Prostate gland (tissue), 2 donors: Measurements from ENCODE around the gene PPP1R13L. TPM values are rescaled to one million over a fixed set of nuclear protein-coding genes. Genes with fewer than 3 reads are reported as not detected.

Source experiments
- DNase-seq: peaks from one replicate; pipeline ENCODE4 v3.0.0-alpha.2; 2019; ENCODE audit warnings: low spot score
- H3K27ac ChIP-seq, 2 donors: fragments of 200-600 bp; sonication (generic); 2 replicates each; pipeline ENCODE4 v1.5.1; 2017 to 2019
- H3K27me3 ChIP-seq: fragments of 200-600 bp; sonication (generic); replicated peaks from 2 replicates; pipeline ENCODE4 v1.5.1; 2019; ENCODE audit not compliant: insufficient read depth
- H3K36me3 ChIP-seq, 2 donors: fragments of 200-600 bp; sonication (generic); 1 replicate in 1 of 2; 2 replicates in 1 of 2; pipeline versions ENCODE4 v1.5.1 to v1.8.1; 2017 to 2019
- H3K4me1 ChIP-seq: fragments of 200-600 bp; sonication (generic); replicated peaks from 2 replicates; pipeline ENCODE4 v1.5.1; 2019
- H3K4me3 ChIP-seq, 2 donors: fragments of 200-600 bp; sonication (generic); 2 replicates each; pipeline ENCODE4 v1.5.1; 2017 to 2019
- H3K9me3 ChIP-seq: fragments of 200-600 bp; sonication (generic); 2 replicates; pipeline ENCODE4 v1.5.1; 2017
- CTCF ChIP-seq, 4 experiments: fragments of 200-600 bp in 2 of 4; fragments of 450-650 bp in 2 of 4; sonication (generic) in 2 of 4; IDR thresholded peaks; 1 replicate in 3 of 4; 2 replicates in 1 of 4; pipeline ENCODE4 v1.5.1; 2016 to 2019; ENCODE audit warnings: antibody characterized with exemption in 4 of 4, mild to moderate bottlenecking in 2 of 4, moderate library complexity in 2 of 4
- POLR2A ChIP-seq: fragments of 450-650 bp; IDR thresholded peaks from one replicate; pipeline ENCODE4 v1.6.1; 2016; ENCODE audit warnings: antibody characterized with exemption, mild to moderate bottlenecking
- POLR2AphosphoS5 ChIP-seq: sonication (generic); formaldehyde crosslinking; IDR thresholded peaks from one replicate; pipeline ENCODE4 v1.6.1; 2017; ENCODE audit warnings: antibody characterized with exemption
- WGBS: methylation state at CpG from one replicate; pipeline ENCODE4 v1.1.5; 2018; 5-methylcytosine and 5-hydroxymethylcytosine counted together
- intact Hi-C: fragments of 100-400 bp; cut with DNase I; formaldehyde crosslinking; loops from one replicate; pipeline ENCODE4 v1.14.2; 2022
- total RNA-seq, 2 donors: library from RNA; depleted of rRNA; stranded (reverse); fragments of >200 nt; gene quantifications; one replicate each; pipeline ENCODE4 v1.1.0, GENCODE V29; 2016

The PPP1R13L gene
- total RNA-seq, 2 donors from 2014 or later, result 56.1 to 60.3 TPM

GRCh38 chr19:45347570-45348366, 57.1 kb downstream of the PPP1R13L start:
- TF ChIP-seq POLR2A (no peak), CTCF (IDR thresholded peaks at IDR 0.05) (no peak), POLR2AphosphoS5 (no peak)
- intact Hi-C loops, result no loop called here
- H3K27ac ChIP-seq, result no peak overlapping the region
- no peaks in the 10 kb centered on the region for H3K9me3 ChIP-seq
- 75% methylated on average over 24 of the region's 25 CpGs for WGBS
- no peaks in the 10 kb centered on the region for H3K27me3 ChIP-seq
- DNase-seq, result no peak
- no peaks in the 10 kb centered on the region for H3K4me1 ChIP-seq
- no peak overlapping the region for H3K4me3 ChIP-seq
- H3K36me3 ChIP-seq, result no peaks in the 10 kb centered on the region

- TF ChIP-seq CTCF (IDR thresholded peaks at IDR 0.05) (no peak), POLR2A (no peak), POLR2AphosphoS5 (no peak)
- Histone ChIP-seq H3K4me1 (no peaks in the 10 kb centered on the region), H3K9me3 (no peaks in the 10 kb centered on the region), H3K36me3 (no peaks in the 10 kb centered on the region), H3K4me3 (no peak overlapping the region), H3K27ac (no peak overlapping the region), H3K27me3 (no peaks in the 10 kb centered on the region)
- 36% methylated on average over 19 of the region's 27 CpGs for WGBS
- no peak for DNase-seq
- intact Hi-C loops, result no loop called here
Observed at GRCh38 chr19:45346449-45346848, 58.4 kb downstream of the PPP1R13L start.

- H3K4me1 ChIP-seq, result no peaks in the 10 kb centered on the region
- WGBS, result 87% methylated on average over 15 of the region's 15 CpGs
- H3K4me3 ChIP-seq, result no peak overlapping the region
- no peaks in the 10 kb centered on the region for H3K36me3 ChIP-seq
- no peak overlapping the region for H3K27ac ChIP-seq
- intact Hi-C loops, result no loop called here
- H3K27me3 ChIP-seq, result no peaks in the 10 kb centered on the region
- no peaks in the 10 kb centered on the region for H3K9me3 ChIP-seq
- no peak for DNase-seq
- TF ChIP-seq POLR2AphosphoS5 (no peak), CTCF (IDR thresholded peaks at IDR 0.05) (no peak), POLR2A (no peak)
Observed at GRCh38 chr19:45345506-45345860, 59.4 kb downstream of the PPP1R13L start.

GRCh38 chr19:45344621-45345505, 60.0 kb downstream of the PPP1R13L start:
- Histone ChIP-seq H3K27ac (no peak overlapping the region), H3K27me3 (no peaks in the 10 kb centered on the region), H3K9me3 (no peaks in the 10 kb centered on the region), H3K4me1 (no peaks in the 10 kb centered on the region), H3K4me3 (no peak overlapping the region), H3K36me3 (no peaks in the 10 kb centered on the region)
- no peak for DNase-seq
- intact Hi-C loops, result no loop called here
- WGBS, result 32% methylated on average over 15 of the region's 15 CpGs
- TF ChIP-seq CTCF (IDR thresholded peaks at IDR 0.05), result no peak
